HL-60 (cell line): ENCODE results near the gene CD81.

Experiments used
- DNase-seq, 2 experiments: peaks; one replicate each; pipeline ENCODE4 v3.0.0-alpha.2; 2010 to 2020; ENCODE audit warnings: low read depth in 1 of 2, low spot score in 1 of 2
- H3K27ac ChIP-seq: fragments of 250-450 bp; sonication (Bioruptor Pico); replicated peaks from 2 replicates; pipeline ENCODE4 v1.5.1; 2020; ENCODE audit warnings: mild to moderate bottlenecking, moderate library complexity
- H3K27me3 ChIP-seq: fragments of 250-450 bp; sonication (Bioruptor Pico); 2 replicates; pipeline ENCODE4 v1.5.1; 2021; ENCODE audit warnings: mild to moderate bottlenecking, moderate library complexity; ENCODE audit not compliant: insufficient read depth, poor library complexity, severe bottlenecking
- H3K4me3 ChIP-seq: replicated peaks from 2 replicates; pipeline ENCODE4 v1.5.1; 2011; ENCODE audit warnings: mild to moderate bottlenecking, control low read depth, low read length; ENCODE audit not compliant: insufficient read depth
- GABPA ChIP-seq: IDR thresholded peaks from 2 replicates; pipeline ENCODE4 v1.6.1; 2012; ENCODE audit warnings: low read depth
- POLR2AphosphoS5 ChIP-seq: IDR thresholded peaks from 2 replicates; pipeline ENCODE4 v1.6.1; 2012; ENCODE audit warnings: low read depth
- REST ChIP-seq: IDR thresholded peaks from 2 replicates; pipeline ENCODE4 v1.6.1; 2012; ENCODE audit warnings: low read depth; ENCODE audit not compliant: insufficient replicate concordance
- SPI1 ChIP-seq: IDR thresholded peaks from 2 replicates; pipeline ENCODE4 v1.6.1; 2012; ENCODE audit warnings: low read depth, mild to moderate bottlenecking, borderline replicate concordance
- TF ChIP-seq, protein P1 (sequence below): IDR thresholded peaks from one replicate; pipeline ENCODE4 v1.5.1; 2011; ENCODE audit warnings: low read length, control low read depth, inconsistent platforms; ENCODE audit not compliant: insufficient read depth

CD81 gene

GRCh38 chr11:2411446-2412305, 34.6 kb downstream of the CD81 start:
- no peaks in the 10 kb centered on the region for H3K27me3 ChIP-seq
- no peak overlapping the region for H3K4me3 ChIP-seq
- no peak overlapping the region for H3K27ac ChIP-seq
- no peak for DNase-seq
- TF ChIP-seq POLR2AphosphoS5 = no peak
- no peak for TF ChIP-seq REST
- TF ChIP-seq, protein P1, sequence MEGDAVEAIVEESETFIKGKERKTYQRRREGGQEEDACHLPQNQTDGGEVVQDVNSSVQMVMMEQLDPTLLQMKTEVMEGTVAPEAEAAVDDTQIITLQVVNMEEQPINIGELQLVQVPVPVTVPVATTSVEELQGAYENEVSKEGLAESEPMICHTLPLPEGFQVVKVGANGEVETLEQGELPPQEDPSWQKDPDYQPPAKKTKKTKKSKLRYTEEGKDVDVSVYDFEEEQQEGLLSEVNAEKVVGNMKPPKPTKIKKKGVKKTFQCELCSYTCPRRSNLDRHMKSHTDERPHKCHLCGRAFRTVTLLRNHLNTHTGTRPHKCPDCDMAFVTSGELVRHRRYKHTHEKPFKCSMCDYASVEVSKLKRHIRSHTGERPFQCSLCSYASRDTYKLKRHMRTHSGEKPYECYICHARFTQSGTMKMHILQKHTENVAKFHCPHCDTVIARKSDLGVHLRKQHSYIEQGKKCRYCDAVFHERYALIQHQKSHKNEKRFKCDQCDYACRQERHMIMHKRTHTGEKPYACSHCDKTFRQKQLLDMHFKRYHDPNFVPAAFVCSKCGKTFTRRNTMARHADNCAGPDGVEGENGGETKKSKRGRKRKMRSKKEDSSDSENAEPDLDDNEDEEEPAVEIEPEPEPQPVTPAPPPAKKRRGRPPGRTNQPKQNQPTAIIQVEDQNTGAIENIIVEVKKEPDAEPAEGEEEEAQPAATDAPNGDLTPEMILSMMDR = no peak
- TF ChIP-seq GABPA = no peak
- TF ChIP-seq SPI1 = no peak

GRCh38 chr11:2412323-2412722, 35.2 kb downstream of the CD81 start:
- no peak for DNase-seq
- Histone ChIP-seq H3K27me3 (no peaks in the 10 kb centered on the region), H3K4me3 (no peak overlapping the region), H3K27ac (no peak overlapping the region)
- TF ChIP-seq REST (no peak), SPI1 (no peak), GABPA (no peak), POLR2AphosphoS5 (no peak)
- TF ChIP-seq, protein P1 = no peak

- H3K27ac ChIP-seq = no peak overlapping the region
- H3K4me3 ChIP-seq = no peak overlapping the region
- DNase-seq = no peak
- H3K27me3 ChIP-seq = no peaks in the 10 kb centered on the region
- TF ChIP-seq REST = no peak
- 0 out of 2 replicates have a peak, but pooled peaks have one; percentile 4 for TF ChIP-seq SPI1
- TF ChIP-seq, protein P1 = no peak
- TF ChIP-seq POLR2AphosphoS5 = no peak
Observed at GRCh38 chr11:2413742-2414579, 36.9 kb downstream of the CD81 start.
